HG02588 (cell line): ENCODE measurements around the gene TMEM182.

Experiments used
- ATAC-seq: cut with Tn5 transposase; IDR thresholded peaks from one replicate; pipeline ENCODE4 v1.9.1; 2021; ENCODE audit warnings: mild to moderate bottlenecking, moderate library complexity; ENCODE audit not compliant: unreplicated experiment

Gene TMEM182

GRCh38 chr2:102761763-102762162, at the start of gene TMEM182:
Gene TMEM182, plus strand, starts transcription at chr2:102762031. Its CDS starts 187 bp downstream, at chr2:102762218.
- ATAC-seq = no peak

- ATAC-seq = no peak
These were observed 44.4 kb upstream of the TMEM182 start for GRCh38 chr2:102717308-102718018.

GRCh38 chr2:102718387-102719316, 43.2 kb upstream of the TMEM182 start:
- no peak for ATAC-seq

- no peak for ATAC-seq
These were observed 37.8 kb upstream of the TMEM182 start for GRCh38 chr2:102724016-102724490.

GRCh38 chr2:102724553-102724952, 37.3 kb upstream of the TMEM182 start:
- ATAC-seq = no peak

- no peak for ATAC-seq
These were observed 35.4 kb upstream of the TMEM182 start for GRCh38 chr2:102726128-102727087.

- no peak for ATAC-seq
These were observed 26.3 kb upstream of the TMEM182 start for GRCh38 chr2:102735416-102736109.

GRCh38 chr2:102736110-102736409, 25.8 kb upstream of the TMEM182 start:
- peak; percentile 3 for ATAC-seq

- peak; percentile 95 for ATAC-seq
These were observed 25.1 kb upstream of the TMEM182 start for GRCh38 chr2:102736410-102737409.

GRCh38 chr2:102737431-102737830, 24.4 kb upstream of the TMEM182 start:
- peak; percentile 42 for ATAC-seq

GRCh38 chr2:102743259-102743658, 18.6 kb upstream of the TMEM182 start:
- ATAC-seq = no peak

GRCh38 chr2:102748107-102748506, 13.7 kb upstream of the TMEM182 start:
- no peak for ATAC-seq

- no peak for ATAC-seq
These were observed 11.9 kb upstream of the TMEM182 start for GRCh38 chr2:102749938-102750337.

GRCh38 chr2:102753563-102754159, 8.2 kb upstream of the TMEM182 start:
- ATAC-seq = no peak

- ATAC-seq = no peak
These were observed 7.2 kb upstream of the TMEM182 start for GRCh38 chr2:102754456-102755145.

GRCh38 chr2:102755284-102755683, 6.5 kb upstream of the TMEM182 start:
- no peak for ATAC-seq

GRCh38 chr2:102758439-102758838, 3.4 kb upstream of the TMEM182 start:
- no peak for ATAC-seq

GRCh38 chr2:102764083-102764482, 2.3 kb downstream of the TMEM182 start:
- no peak for ATAC-seq
